Mesothelial cell of epicardium (in vitro differentiated cells): ENCODE measurements around the gene IYD. TPM values are rescaled to one million over a fixed set of nuclear protein-coding genes. Genes with fewer than 3 reads are reported as not detected.

ENCODE experiments used
- DNase-seq, 2 experiments: peaks; one replicate each; pipeline ENCODE4 v3.0.0; 2021; ENCODE audit warnings: low spot score in 2 of 2; ENCODE audit not compliant: unreplicated experiment in 2 of 2
- H3K27ac Mint-ChIP-seq: 2 replicates; pipeline ENCODE4 v1.8.0; 2021; ENCODE audit warnings: mixed read lengths
- H3K27me3 Mint-ChIP-seq: 2 replicates; pipeline ENCODE4 v1.8.0; 2021; ENCODE audit warnings: low read depth, mixed read lengths
- H3K36me3 Mint-ChIP-seq: 2 replicates; pipeline ENCODE4 v1.8.0; 2021; ENCODE audit warnings: mixed read lengths
- H3K4me1 Mint-ChIP-seq: 2 replicates; pipeline ENCODE4 v1.8.0; 2021; ENCODE audit warnings: mixed read lengths
- H3K4me3 Mint-ChIP-seq: 2 replicates; pipeline ENCODE4 v1.8.0; 2021; ENCODE audit warnings: mild to moderate bottlenecking, moderate library complexity, mixed read lengths
- H3K9me3 Mint-ChIP-seq: 2 replicates; pipeline ENCODE4 v1.8.0; 2021; ENCODE audit warnings: mixed read lengths
- CTCF ChIP-seq: fragments of 200-600 bp; sonication (generic); IDR thresholded peaks from one replicate; pipeline ENCODE4 v1.5.0; 2021; ENCODE audit warnings: antibody characterized with exemption; ENCODE audit not compliant: unreplicated experiment
- total RNA-seq: library from RNA; stranded (reverse); gene quantifications from 3 replicates; pipeline ENCODE4 v1.2.1, GENCODE V29; 2021

IYD gene
- total RNA-seq, 1 donor from 2014 or later = not detected

- no peak for DNase-seq
- H3K27ac Mint-ChIP-seq = no peak overlapping the region
Observed at GRCh38 chr6:150363733-150364132, 5.1 kb upstream of the IYD start.

GRCh38 chr6:150366118-150366778 is 2.6 kb upstream of the IYD start:
- Mint-ChIP-seq H3K9me3 (no peaks in the 10 kb centered on the region), H3K4me3 (no peak overlapping the region), H3K4me1 (peaks cover 4% of the 10 kb centered on the region), H3K27ac (no peak overlapping the region), H3K27me3 (peaks cover 17% of the 10 kb centered on the region), H3K36me3 (no peaks in the 10 kb centered on the region)
- TF ChIP-seq CTCF = no peak
- DNase-seq = no peak

More at GRCh38 chr6:150363733-150364132, 5.1 kb upstream of the IYD start:
- Mint-ChIP-seq H3K27me3 (peaks cover 27% of the 10 kb centered on the region), H3K36me3 (no peaks in the 10 kb centered on the region), H3K9me3 (no peaks in the 10 kb centered on the region), H3K4me3 (no peak overlapping the region), H3K4me1 (peaks cover 4% of the 10 kb centered on the region)
- TF ChIP-seq CTCF = no peak

GRCh38 chr6:150369408-150369807 is 596 bp downstream of the IYD start:
- no peak overlapping the region for H3K4me3 Mint-ChIP-seq
- no peak for DNase-seq
- H3K4me1 Mint-ChIP-seq = no peaks in the 10 kb centered on the region
- TF ChIP-seq CTCF = no peak
- no peaks in the 10 kb centered on the region for H3K9me3 Mint-ChIP-seq
- H3K27ac Mint-ChIP-seq = no peak overlapping the region
- H3K27me3 Mint-ChIP-seq = peaks cover 23% of the 10 kb centered on the region
- no peaks in the 10 kb centered on the region for H3K36me3 Mint-ChIP-seq

- H3K36me3 Mint-ChIP-seq = no peaks in the 10 kb centered on the region
- H3K4me3 Mint-ChIP-seq = no peak overlapping the region
- no peak overlapping the region for H3K27ac Mint-ChIP-seq
- DNase-seq = no peak
- no peak for TF ChIP-seq CTCF
- no peaks in the 10 kb centered on the region for H3K4me1 Mint-ChIP-seq
- H3K9me3 Mint-ChIP-seq = no peaks in the 10 kb centered on the region
- H3K27me3 Mint-ChIP-seq = peaks cover 26% of the 10 kb centered on the region
Observed at GRCh38 chr6:150370112-150370511, 1.3 kb downstream of the IYD start.

GRCh38 chr6:150371356-150371755 is 2.5 kb downstream of the IYD start:
- DNase-seq = no peak
- no peak for TF ChIP-seq CTCF
- no peaks in the 10 kb centered on the region for H3K9me3 Mint-ChIP-seq
- H3K4me1 Mint-ChIP-seq = no peaks in the 10 kb centered on the region
- H3K27ac Mint-ChIP-seq = no peak overlapping the region
- H3K36me3 Mint-ChIP-seq = no peaks in the 10 kb centered on the region
- H3K27me3 Mint-ChIP-seq = peaks cover 35% of the 10 kb centered on the region
- no peak overlapping the region for H3K4me3 Mint-ChIP-seq
